ENCODE data around the gene RAB1A.
"Not testable (repeated sequence)": the region's sequence is repeated elsewhere in the genome, so short reads cannot be mapped to it uniquely, and the experiment has no call there.

Gene RAB1A

DNA sequence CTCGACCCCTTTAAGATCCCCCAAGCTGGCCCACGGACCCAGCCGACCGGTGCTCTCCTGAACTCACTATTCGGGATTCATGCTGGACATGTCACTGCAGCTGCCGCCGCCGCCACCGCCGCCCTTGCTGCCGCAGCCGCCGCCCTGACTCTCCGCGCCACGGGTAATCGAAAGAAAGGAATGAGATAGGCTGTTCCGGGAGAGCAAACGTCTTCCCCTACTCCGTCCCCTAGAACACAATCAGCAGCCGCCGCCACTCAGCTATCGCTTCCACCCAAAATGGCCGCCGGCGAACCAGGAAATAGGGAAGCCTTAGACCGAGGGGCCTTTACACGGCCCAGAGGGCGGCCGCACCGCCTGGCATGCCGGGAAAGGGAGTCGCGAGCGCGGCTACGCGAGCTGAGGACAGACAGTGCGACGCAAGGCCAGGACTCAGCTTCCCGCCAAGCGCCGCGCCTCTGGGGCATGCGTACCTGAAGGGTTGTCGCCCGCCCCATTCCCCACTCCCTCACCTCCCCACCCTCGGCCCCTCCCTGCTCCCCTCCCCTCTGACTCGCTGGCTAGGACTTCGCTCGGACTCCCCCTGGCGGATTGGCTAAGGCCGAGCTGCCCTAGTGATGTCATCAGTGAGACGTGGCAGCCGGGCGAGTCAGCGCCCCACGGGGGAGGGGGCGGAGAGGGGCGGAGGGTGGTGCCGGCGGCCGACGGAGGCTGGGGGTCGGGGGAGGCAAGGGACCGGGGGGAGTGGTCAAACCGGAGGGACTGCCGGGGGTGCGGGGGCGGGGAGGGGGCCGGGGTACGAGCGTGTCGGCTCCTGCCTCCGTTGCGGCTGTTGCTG lies at the start of gene RAB1A:
RAB1A (minus strand) TSS at position 281 of the 838 bp plus-strand sequence; CDS start at position 90, 191 bp downstream.
- DNase-seq, result peak; percentile 99

DNA sequence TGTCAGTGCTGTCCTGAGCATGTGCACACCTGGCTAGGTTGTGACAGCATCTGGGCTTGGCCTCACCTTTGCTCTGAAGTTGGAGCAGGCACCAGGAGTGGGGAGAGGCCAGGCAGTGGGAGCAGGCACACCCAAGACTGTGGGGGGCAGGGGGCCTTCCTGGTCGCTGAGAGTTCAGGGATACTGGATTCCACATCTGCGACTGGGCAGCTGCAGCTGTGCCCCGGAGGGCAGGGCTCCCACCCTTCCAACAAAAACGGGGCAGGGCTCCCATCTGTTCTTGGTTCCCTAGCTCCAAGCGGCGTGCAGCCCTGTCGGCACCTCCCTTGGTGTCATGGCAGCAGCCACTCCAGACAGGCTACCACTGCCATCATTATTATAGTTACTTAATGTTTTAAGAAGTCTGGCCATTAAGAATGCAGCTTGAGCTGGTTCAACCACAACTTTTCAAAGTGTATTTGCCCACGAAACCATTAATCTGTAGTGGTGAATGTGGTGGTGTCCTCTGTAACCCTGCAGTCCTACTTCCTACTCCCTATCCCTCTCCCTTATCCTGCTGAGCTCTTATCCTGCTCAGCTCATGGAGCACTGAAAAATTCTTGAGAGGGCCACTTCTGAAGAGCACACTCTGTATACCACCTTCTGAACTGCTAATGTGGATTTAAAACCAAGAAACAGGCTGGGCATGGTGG lies 48.0 kb upstream of the RAB1A start:
- DNase-seq, result no peak

GRCh38 chr2:65175894-65176530 lies 46.1 kb upstream of the RAB1A start:
- no peak for DNase-seq

DNA sequence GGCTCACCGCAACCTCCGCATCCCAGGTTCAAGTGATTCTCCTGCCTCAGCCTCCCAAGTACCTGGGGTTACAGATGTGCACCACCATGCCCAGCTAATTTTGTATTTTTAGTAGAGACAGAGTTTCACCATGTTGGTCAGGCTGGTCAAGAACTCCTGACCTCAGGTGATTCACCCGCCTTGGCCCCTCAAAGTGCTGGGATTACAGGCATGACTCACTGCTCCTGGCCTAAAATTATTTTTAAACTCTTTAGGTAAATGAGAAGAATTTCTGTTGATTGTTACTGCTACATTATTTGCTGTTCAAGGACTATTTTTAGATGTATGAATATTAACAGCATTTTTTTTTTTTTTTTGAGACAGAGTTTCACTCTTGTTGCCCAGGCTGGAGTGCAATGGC lies 44.1 kb upstream of the RAB1A start:
- not testable (repeated sequence) for DNase-seq

DNA sequence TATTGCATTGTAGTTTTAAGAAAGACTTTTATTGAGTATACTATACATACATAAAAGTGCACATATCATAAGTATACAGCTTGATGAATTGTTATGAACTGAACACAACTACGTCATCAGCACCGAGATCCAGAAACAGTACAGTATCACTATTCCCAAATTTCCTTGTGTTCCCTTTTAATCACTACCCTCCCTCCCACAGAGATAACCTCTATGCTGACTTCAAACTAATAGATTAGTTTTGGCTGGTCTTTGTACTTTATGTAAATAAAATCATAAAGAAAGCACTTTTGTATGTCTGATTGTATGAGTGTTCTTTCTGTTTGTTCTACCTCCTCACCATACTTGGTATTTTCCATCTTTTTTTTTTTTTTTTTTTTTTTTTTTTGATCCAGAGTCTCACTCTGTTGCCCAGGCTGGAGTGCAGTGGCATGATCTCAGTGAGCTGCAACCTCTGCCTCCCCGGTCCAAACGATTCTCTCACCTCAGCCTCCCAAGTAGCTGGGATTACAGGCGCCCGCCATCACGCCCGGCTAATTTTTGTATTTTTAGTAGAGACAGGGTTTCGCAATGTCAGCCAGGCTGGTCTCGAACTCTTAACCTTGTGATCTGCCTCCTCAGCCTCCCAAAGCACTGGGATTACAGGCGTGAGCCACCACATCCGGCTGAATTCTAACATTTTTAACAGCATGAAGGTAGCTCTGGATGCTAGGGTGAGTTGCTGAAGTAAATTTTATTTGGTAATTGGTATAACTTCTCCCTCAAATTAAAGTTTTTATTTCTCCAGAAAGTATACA lies 43.3 kb upstream of the RAB1A start:
- DNase-seq, result no peak

GRCh38 chr2:65170611-65171477 lies 40.9 kb upstream of the RAB1A start:
- DNase-seq, result not testable (repeated sequence)

- DNase-seq, result no peak
These were observed 39.8 kb upstream of the RAB1A start for GRCh38 chr2:65169760-65170136.

GRCh38 chr2:65165558-65165957 lies 35.7 kb upstream of the RAB1A start:
- no peak for DNase-seq

- DNase-seq, result no peak
These were observed 34.6 kb upstream of the RAB1A start for GRCh38 chr2:65164426-65164891.

- DNase-seq, result no peak
These were observed 31.7 kb upstream of the RAB1A start for GRCh38 chr2:65161551-65162100.

DNA sequence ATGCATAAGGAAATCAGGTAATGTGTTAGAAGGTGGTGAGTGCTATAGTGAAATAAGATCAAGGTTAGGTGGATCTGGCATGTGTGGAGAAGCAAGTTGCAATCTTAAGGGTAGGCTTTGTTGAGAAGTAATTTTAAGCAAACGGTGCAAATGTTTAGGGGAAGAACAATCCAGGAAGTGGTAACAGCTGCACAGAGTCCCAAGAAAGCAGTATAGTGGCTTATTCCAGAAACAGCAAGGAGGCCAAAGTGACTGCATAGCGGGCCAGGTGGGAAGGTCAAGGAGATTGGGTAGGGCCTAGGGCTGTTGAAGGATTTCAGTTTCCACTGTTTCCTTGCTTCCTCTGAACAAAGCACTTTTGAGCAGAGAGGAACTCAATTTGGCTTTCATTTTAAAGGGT lies 30.0 kb upstream of the RAB1A start:
- no peak for DNase-seq

DNA sequence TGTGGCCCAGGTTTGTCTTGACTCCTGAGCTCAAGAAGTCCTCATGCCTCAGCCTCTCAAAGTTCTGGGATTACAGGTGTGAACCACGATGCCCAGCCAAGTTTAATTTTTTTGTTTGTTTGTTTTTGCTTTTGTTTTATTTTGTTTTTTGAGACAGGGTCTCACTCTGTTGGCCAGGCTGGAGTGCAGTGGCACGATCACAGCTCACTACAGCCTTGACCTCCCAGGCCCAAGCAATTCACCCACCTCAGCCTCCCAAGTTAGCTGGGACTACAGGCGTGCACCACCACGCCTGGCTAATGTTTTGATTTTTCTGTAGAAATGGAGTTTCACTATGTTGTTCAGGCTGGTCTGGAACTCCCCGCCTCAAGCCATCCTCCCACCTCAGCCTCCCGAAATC lies 29.4 kb upstream of the RAB1A start:
- DNase-seq, result no peak

DNA sequence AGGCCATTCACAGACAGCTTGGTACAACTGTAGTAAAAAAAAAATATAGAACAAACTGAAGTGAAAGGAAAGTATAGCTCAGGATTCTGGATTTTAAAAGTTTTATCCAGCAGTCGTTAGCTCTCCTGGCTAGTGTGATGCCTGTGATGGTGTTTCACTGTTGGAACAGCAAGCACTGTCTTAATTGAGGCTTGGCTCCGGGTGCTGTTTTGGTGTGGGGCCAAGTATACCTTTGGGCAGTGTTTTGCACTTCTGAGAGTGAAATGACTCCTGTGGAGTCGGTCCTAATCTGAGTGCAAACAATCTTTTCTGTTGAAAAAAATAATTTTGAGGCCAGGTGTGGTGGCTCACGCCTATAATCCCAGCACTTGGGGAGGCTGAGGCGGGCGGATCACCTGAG lies 28.7 kb upstream of the RAB1A start:
- no peak for DNase-seq

DNA sequence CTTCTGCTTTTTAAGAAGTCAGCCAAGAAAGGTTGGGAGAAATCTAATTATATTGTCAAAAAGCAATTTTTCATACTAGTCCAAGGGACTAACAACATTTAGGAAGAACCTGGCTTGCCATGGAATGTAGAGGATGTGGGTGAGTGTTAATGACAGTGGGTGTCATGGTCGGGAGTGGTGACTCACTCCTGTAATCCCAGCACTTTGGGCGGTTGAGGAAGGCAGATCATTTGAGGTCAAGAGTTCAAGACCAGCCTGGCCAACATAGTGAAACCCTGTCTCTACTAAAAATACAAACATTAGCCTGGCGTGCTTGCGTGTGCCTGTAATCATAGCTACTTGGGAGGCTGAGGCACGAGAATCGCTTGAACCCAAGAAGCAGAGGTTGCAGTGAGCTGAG lies 27.9 kb upstream of the RAB1A start:
- DNase-seq, result not testable (repeated sequence)

GRCh38 chr2:65156041-65156440 lies 26.1 kb upstream of the RAB1A start:
- DNase-seq, result no peak

- DNase-seq, result no peak
These were observed 23.6 kb upstream of the RAB1A start for GRCh38 chr2:65153515-65153914.

DNA sequence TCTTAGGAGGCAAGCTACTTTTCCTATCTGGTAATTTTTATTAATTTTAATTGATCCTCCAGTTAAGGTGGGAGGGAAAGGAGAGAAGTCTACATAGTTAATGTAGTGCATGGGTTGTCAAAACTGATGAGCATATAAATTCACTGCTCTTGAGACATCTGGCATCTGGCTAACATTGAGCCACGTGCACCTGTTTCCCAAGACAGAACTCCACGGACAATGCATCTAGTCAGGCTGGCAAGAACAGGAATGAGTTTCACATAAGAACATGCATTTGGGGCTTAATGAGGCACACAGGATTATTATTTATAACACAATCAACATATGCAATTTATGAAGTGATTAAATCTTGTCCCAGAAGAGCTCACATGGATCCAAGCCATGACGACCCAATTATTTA lies 16.2 kb upstream of the RAB1A start:
- no peak for DNase-seq

GRCh38 chr2:65144571-65144970 lies 14.7 kb upstream of the RAB1A start:
- DNase-seq, result no peak

DNA sequence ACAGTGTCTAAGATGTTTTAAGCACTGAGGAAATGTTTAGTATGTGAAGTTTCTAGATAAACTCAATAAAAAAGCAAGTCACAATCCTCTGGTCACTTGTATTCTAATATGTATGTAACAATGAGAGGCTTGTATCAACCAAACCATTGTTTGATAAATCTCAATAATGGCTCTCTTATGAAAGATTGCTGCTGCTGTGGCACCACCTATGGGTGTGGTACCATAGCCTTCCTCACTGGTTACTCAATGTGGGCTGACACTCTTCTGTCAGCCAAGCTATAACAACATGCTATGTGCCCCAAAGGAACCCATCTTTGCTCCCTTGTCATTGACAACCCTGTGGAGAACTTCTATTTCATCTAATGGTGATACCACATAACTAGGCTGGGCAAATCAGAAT lies 12.6 kb upstream of the RAB1A start:
- no peak for DNase-seq

GRCh38 chr2:65137197-65137775 lies 7.4 kb upstream of the RAB1A start:
- DNase-seq, result no peak

DNA sequence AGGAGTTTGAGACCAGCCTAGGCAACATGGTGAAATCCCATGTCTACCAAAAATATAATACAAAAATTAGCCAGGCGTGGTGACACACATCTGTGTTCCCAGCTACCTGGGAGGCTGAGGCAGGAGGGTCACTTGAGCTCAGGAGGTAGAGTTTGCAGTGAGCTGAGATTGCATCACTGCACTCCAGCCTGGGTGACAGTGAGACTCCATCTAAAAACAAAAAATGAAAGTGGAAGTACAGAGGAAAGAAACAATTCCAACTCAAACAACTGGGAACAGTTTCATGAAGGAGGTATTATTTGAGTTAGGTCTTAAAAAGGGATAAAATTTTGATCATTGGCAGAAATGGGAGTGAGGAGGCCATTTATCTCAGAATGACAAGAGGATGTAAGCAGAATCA lies 6.3 kb upstream of the RAB1A start:
- DNase-seq, result no peak

Data from activated CD4-positive, alpha-beta T cell treated with anti-CD3 and anti-CD28 coated beads, Interleukin-2, amount 50 U/mL, for 48 hours (primary cell).